ENCODE measurements around the gene PIP4K2A.

DNA sequence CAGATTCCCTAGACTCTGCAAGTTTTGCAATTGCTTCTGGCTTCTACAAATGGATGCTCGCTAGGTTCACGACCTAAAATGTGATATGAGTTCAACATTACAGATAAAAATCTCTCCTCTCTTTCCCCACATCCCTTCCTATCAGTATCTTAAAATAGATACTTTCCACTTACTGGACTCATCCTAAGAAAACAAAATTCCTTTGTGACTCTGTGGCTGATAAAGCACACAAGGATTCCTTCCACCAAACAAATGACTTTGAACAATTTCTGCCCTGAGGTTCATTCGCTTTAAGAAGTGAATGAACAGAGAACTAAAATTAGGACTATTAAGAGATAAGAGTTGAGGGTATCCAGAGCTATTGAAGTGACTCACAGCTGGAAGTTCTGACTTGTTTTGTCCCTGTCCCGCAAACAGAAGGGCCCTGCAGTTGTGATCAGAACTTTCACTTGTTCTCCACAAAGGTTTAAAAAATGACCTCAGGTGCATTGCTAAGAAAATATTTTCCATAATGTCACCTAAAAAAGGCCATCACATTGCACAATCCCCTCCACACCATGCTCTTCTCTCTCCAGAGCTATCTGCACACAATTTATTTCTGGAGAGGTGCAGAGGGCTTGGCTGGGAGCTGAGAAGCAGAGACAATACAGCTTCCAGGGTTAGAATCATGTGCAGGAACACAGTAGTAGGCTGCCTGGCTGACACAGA is 96.1 kb downstream of the PIP4K2A start:
- TF ChIP-seq, protein P1, sequence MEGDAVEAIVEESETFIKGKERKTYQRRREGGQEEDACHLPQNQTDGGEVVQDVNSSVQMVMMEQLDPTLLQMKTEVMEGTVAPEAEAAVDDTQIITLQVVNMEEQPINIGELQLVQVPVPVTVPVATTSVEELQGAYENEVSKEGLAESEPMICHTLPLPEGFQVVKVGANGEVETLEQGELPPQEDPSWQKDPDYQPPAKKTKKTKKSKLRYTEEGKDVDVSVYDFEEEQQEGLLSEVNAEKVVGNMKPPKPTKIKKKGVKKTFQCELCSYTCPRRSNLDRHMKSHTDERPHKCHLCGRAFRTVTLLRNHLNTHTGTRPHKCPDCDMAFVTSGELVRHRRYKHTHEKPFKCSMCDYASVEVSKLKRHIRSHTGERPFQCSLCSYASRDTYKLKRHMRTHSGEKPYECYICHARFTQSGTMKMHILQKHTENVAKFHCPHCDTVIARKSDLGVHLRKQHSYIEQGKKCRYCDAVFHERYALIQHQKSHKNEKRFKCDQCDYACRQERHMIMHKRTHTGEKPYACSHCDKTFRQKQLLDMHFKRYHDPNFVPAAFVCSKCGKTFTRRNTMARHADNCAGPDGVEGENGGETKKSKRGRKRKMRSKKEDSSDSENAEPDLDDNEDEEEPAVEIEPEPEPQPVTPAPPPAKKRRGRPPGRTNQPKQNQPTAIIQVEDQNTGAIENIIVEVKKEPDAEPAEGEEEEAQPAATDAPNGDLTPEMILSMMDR (IDR thresholded peaks at IDR 0.05 in 8 of 11, conservative IDR thresholded peaks at IDR 0.05 in 3 of 11), result no peak
- TF ChIP-seq POLR2AphosphoS5 (IDR thresholded peaks at IDR 0.05), result no peak

Measured in spleen (tissue), 7 donors.